Prostate gland (tissue), 2 donors: Measurements from ENCODE around the gene ACSF3. TPM values are rescaled to one million over a fixed set of nuclear protein-coding genes. Genes with fewer than 3 reads are reported as not detected.

Source experiments
- DNase-seq: peaks from one replicate; pipeline ENCODE4 v3.0.0-alpha.2; 2019; ENCODE audit warnings: low spot score
- H3K27ac ChIP-seq, 2 donors: fragments of 200-600 bp; sonication (generic); 2 replicates each; pipeline ENCODE4 v1.5.1; 2017 to 2019
- H3K27me3 ChIP-seq: fragments of 200-600 bp; sonication (generic); replicated peaks from 2 replicates; pipeline ENCODE4 v1.5.1; 2019; ENCODE audit not compliant: insufficient read depth
- H3K36me3 ChIP-seq, 2 donors: fragments of 200-600 bp; sonication (generic); 1 replicate in 1 of 2; 2 replicates in 1 of 2; pipeline versions ENCODE4 v1.5.1 to v1.8.1; 2017 to 2019
- H3K4me1 ChIP-seq: fragments of 200-600 bp; sonication (generic); replicated peaks from 2 replicates; pipeline ENCODE4 v1.5.1; 2019
- H3K4me3 ChIP-seq, 2 donors: fragments of 200-600 bp; sonication (generic); 2 replicates each; pipeline ENCODE4 v1.5.1; 2017 to 2019
- H3K9me3 ChIP-seq: fragments of 200-600 bp; sonication (generic); 2 replicates; pipeline ENCODE4 v1.5.1; 2017
- CTCF ChIP-seq, 4 experiments: fragments of 200-600 bp in 2 of 4; fragments of 450-650 bp in 2 of 4; sonication (generic) in 2 of 4; IDR thresholded peaks; 1 replicate in 3 of 4; 2 replicates in 1 of 4; pipeline ENCODE4 v1.5.1; 2016 to 2019; ENCODE audit warnings: antibody characterized with exemption in 4 of 4, mild to moderate bottlenecking in 2 of 4, moderate library complexity in 2 of 4
- POLR2A ChIP-seq: fragments of 450-650 bp; IDR thresholded peaks from one replicate; pipeline ENCODE4 v1.6.1; 2016; ENCODE audit warnings: antibody characterized with exemption, mild to moderate bottlenecking
- POLR2AphosphoS5 ChIP-seq: sonication (generic); formaldehyde crosslinking; IDR thresholded peaks from one replicate; pipeline ENCODE4 v1.6.1; 2017; ENCODE audit warnings: antibody characterized with exemption
- WGBS: methylation state at CpG from one replicate; pipeline ENCODE4 v1.1.5; 2018; 5-methylcytosine and 5-hydroxymethylcytosine counted together
- intact Hi-C: fragments of 100-400 bp; cut with DNase I; formaldehyde crosslinking; loops from one replicate; pipeline ENCODE4 v1.14.2; 2022
- total RNA-seq, 2 donors: library from RNA; depleted of rRNA; stranded (reverse); fragments of >200 nt; gene quantifications; one replicate each; pipeline ENCODE4 v1.1.0, GENCODE V29; 2016

Gene ACSF3
- total RNA-seq, 2 donors from 2014 or later, result 42.1 to 80.5 TPM

DNA sequence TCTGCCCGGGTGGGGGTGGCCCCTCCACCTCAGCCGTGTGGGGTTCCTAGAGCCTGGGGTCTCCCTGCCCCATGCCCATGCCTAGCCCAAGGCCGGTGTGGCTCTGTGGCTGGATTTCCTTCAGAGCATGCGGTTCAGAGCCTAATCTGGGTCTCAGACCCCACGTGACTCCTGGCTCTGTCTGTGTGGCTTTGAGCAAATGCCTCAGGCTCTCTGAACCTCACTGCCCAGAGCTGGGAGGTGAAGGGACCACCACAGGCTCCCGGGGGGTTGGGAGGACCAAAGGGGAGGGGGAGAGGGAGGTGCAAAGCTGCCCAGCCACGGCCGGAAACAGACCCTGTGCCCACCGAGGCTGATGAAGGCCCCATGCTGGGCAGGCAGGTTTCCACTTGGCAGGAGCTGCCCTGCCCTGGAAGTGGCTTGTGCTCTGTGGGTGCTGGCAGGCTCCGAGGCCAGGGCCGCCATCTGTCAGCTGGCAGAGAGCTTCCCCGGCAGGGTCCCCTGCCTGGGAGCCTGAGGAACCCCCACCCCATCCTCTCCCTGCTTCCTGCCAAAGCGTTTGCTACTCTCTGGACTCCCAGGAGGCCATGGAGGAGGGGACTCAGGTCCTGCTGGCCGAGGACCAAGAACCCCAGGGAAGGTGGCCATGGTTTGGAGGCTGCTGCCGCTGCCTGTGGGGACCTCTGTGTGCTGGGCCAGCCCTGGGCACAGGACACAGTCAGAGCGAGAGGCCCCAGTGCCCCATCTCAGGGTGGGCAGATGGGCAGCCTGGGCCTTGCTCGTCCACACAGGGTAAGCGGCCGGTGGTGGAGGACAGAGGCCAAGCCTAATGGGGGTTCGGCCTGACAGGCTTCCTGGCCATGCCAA lies 81.9 kb downstream of the ACSF3 start:
- no peak for DNase-seq
- Histone ChIP-seq H3K9me3 (no peaks in the 10 kb centered on the region), H3K27ac (no peak overlapping the region), H3K36me3 (no peaks in the 10 kb centered on the region), H3K27me3 (no peaks in the 10 kb centered on the region), H3K4me1 (no peaks in the 10 kb centered on the region), H3K4me3 (no peak overlapping the region)
- intact Hi-C loops, result loop anchor here (10.0 kb wide), 1 partner anchor 441 kb away; no protein-coding TSS in a partner anchor
- WGBS, result 54% methylated on average over 18 of the region's 20 CpGs
- no peak for TF ChIP-seq POLR2A
- no peak for TF ChIP-seq CTCF (IDR thresholded peaks at IDR 0.05)
- TF ChIP-seq POLR2AphosphoS5, result no peak

DNA sequence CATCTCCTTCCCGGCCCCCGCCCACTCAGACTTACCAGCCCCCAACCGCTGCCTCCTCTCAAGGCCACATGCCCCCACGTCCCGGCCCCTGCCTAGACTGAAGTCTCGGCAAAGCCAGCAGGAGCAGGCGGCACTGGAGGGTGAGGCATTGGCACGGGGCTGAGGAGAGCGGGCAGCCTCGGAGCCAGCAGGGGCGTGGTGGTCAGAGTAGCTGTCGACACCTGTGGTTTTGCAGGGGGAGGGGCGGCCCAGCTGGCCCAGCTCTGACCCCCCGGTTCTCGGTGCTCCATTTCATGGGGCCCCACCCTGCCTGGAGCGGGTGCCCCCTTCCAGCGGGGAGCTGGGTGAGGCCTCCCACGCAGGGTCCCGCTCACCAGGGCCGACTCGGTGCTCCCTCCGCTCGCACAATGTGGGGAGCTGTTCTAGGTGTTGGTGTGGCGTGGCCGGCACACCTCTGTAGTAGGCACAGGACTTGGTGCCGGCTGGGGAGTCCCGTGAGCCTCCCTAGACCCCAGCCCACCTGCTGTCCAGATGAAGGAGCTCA lies 82.6 kb downstream of the ACSF3 start:
- no peaks in the 10 kb centered on the region for H3K9me3 ChIP-seq
- no peaks in the 10 kb centered on the region for H3K27me3 ChIP-seq
- H3K27ac ChIP-seq, result no peak overlapping the region
- H3K4me3 ChIP-seq, result no peak overlapping the region
- intact Hi-C loops, result loop anchor here (10.0 kb wide), 1 partner anchor 441 kb away; no protein-coding TSS in a partner anchor
- 79% methylated on average over 23 of the region's 27 CpGs for WGBS
- no peaks in the 10 kb centered on the region for H3K4me1 ChIP-seq
- H3K36me3 ChIP-seq, result no peaks in the 10 kb centered on the region
- DNase-seq, result no peak
- no peak for TF ChIP-seq CTCF (IDR thresholded peaks at IDR 0.05)
- TF ChIP-seq POLR2A, result no peak
- no peak for TF ChIP-seq POLR2AphosphoS5

DNA sequence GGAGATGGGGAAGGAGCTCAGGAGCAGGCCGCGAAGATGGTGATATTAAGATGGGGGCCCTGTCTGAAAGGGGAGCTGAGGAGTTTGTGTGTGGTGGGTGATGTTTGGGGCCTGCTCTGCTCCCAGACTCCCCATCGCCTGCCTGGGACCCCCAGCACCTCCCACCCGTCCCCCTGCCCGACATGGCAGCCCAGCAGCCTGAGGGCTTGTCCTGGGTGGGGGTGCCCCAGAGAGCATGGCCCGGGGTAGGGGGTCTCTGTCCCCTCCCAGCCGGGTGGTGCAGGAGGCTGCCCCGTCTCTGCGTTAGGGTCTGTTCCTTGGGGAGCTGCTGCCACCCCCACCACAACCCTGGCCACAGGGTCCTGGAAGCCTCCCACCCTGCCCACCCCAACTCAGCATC lies 83.1 kb downstream of the ACSF3 start:
- TF ChIP-seq POLR2A (no peak), CTCF (IDR thresholded peaks at IDR 0.05) (no peak), POLR2AphosphoS5 (no peak)
- H3K9me3 ChIP-seq, result no peaks in the 10 kb centered on the region
- intact Hi-C loops, result loop anchor here (10.0 kb wide), 1 partner anchor 442 kb away; no protein-coding TSS in a partner anchor
- H3K36me3 ChIP-seq, result no peaks in the 10 kb centered on the region
- WGBS, result 82% methylated on average over 9 of the region's 9 CpGs
- no peak for DNase-seq
- no peaks in the 10 kb centered on the region for H3K27me3 ChIP-seq
- H3K4me3 ChIP-seq, result no peak overlapping the region
- no peaks in the 10 kb centered on the region for H3K4me1 ChIP-seq
- H3K27ac ChIP-seq, result no peak overlapping the region

- H3K4me1 ChIP-seq, result no peaks in the 10 kb centered on the region
- TF ChIP-seq POLR2AphosphoS5, result no peak
- H3K9me3 ChIP-seq, result no peaks in the 10 kb centered on the region
- WGBS, result 87% methylated on average over 8 of the region's 12 CpGs
- H3K27ac ChIP-seq, result no peak overlapping the region
- no peak overlapping the region for H3K4me3 ChIP-seq
- DNase-seq, result no peak
- intact Hi-C loops, result loop anchor here (10.0 kb wide), 1 partner anchor 443 kb away; no protein-coding TSS in a partner anchor
- H3K36me3 ChIP-seq, result no peaks in the 10 kb centered on the region
- H3K27me3 ChIP-seq, result no peaks in the 10 kb centered on the region
These were observed 83.8 kb downstream of the ACSF3 start for GRCh38 chr16:89177501-89177900.

- DNase-seq, result no peak
- Histone ChIP-seq H3K9me3 (no peaks in the 10 kb centered on the region), H3K36me3 (no peaks in the 10 kb centered on the region), H3K4me3 (no peak overlapping the region), H3K27me3 (no peaks in the 10 kb centered on the region), H3K4me1 (no peaks in the 10 kb centered on the region), H3K27ac (no peak overlapping the region)
- intact Hi-C loops, result loop anchor here (10.0 kb wide), 1 partner anchor 444 kb away; no protein-coding TSS in a partner anchor
- TF ChIP-seq CTCF (IDR thresholded peaks at IDR 0.05), result no peak
- TF ChIP-seq POLR2AphosphoS5, result no peak
- TF ChIP-seq POLR2A, result no peak
- WGBS, result 65% methylated on average over 17 of the region's 24 CpGs
These were observed 84.9 kb downstream of the ACSF3 start for GRCh38 chr16:89178453-89179147.
